H9 (cell line): Measurements from ENCODE around the gene MRPL53. TPM values are rescaled to one million over a fixed set of nuclear protein-coding genes. Genes with fewer than 3 reads are reported as not detected.

Experiments used
- DNase-seq: peaks from one replicate; pipeline ENCODE4 v3.0.0-alpha.2; 2017
- H2AFZ ChIP-seq: one replicate; pipeline ENCODE4 v1.6.1; 2013; ENCODE audit warnings: mild to moderate bottlenecking, low read length, control low read depth, moderate library complexity
- H2AK5ac ChIP-seq: 2 replicates; pipeline ENCODE4 v1.6.1; 2013; ENCODE audit warnings: low read length, control low read depth, mixed read lengths; ENCODE audit not compliant: insufficient read length
- H2BK120ac ChIP-seq: one replicate; pipeline ENCODE4 v1.6.1; 2013; ENCODE audit warnings: low read depth, mild to moderate bottlenecking, low read length, control low read depth, inconsistent platforms; ENCODE audit not compliant: poor library complexity, severe bottlenecking
- H2BK12ac ChIP-seq: 2 replicates; pipeline ENCODE4 v1.6.1; 2013; ENCODE audit warnings: low read length, control low read depth, mixed read lengths, low read depth; ENCODE audit not compliant: insufficient read length
- H2BK15ac ChIP-seq: 2 replicates; pipeline ENCODE4 v1.6.1; 2013; ENCODE audit warnings: low read depth, low read length, control low read depth
- H2BK20ac ChIP-seq: one replicate; pipeline ENCODE4 v1.6.1; 2013; ENCODE audit warnings: low read depth, mild to moderate bottlenecking, low read length, control low read depth, inconsistent platforms; ENCODE audit not compliant: poor library complexity, severe bottlenecking
- H2BK5ac ChIP-seq: 2 replicates; pipeline ENCODE4 v1.6.1; 2013; ENCODE audit warnings: low read length, control low read depth, mixed read lengths; ENCODE audit not compliant: insufficient read length
- H3K14ac ChIP-seq: 2 replicates; pipeline ENCODE4 v1.6.1; 2013; ENCODE audit warnings: low read length, control low read depth; ENCODE audit not compliant: insufficient read depth
- H3K18ac ChIP-seq: 2 replicates; pipeline ENCODE4 v1.6.1; 2013; ENCODE audit warnings: low read depth, mild to moderate bottlenecking, mixed read lengths, low read length, control low read depth; ENCODE audit not compliant: insufficient read length
- H3K23ac ChIP-seq: 2 replicates; pipeline ENCODE4 v1.6.1; 2013; ENCODE audit warnings: low read length, control low read depth, mixed read lengths, low read depth; ENCODE audit not compliant: insufficient read length
- H3K23me2 ChIP-seq: 2 replicates; pipeline ENCODE4 v1.6.1; 2013; ENCODE audit warnings: low read depth, mild to moderate bottlenecking, mixed read lengths, low read length, control low read depth; ENCODE audit not compliant: insufficient read length, poor library complexity, severe bottlenecking
- H3K27ac ChIP-seq: 2 replicates; pipeline ENCODE4 v1.5.1; 2013; ENCODE audit warnings: low read length, control low read depth, mixed read lengths, low read depth; ENCODE audit not compliant: insufficient read length
- H3K27me3 ChIP-seq: 2 replicates; pipeline ENCODE4 v1.6.1; 2013; ENCODE audit warnings: low read length, control low read depth, inconsistent platforms; ENCODE audit not compliant: insufficient read depth
- H3K4ac ChIP-seq: 2 replicates; pipeline ENCODE4 v1.6.1; 2013; ENCODE audit warnings: low read depth, mild to moderate bottlenecking, control low read depth, inconsistent platforms, low read length, moderate library complexity
- H3K4me1 ChIP-seq: 2 replicates; pipeline ENCODE4 v1.6.1; 2013; ENCODE audit warnings: low read length, control low read depth, inconsistent platforms; ENCODE audit not compliant: insufficient read depth
- H3K4me2 ChIP-seq: 2 replicates; pipeline ENCODE4 v1.6.1; 2013; ENCODE audit warnings: low read length, control low read depth, mixed read lengths; ENCODE audit not compliant: insufficient read length, insufficient read depth
- H3K56ac ChIP-seq: 2 replicates; pipeline ENCODE4 v1.6.1; 2013; ENCODE audit warnings: low read depth, mild to moderate bottlenecking, mixed read lengths, low read length, control low read depth; ENCODE audit not compliant: insufficient read length
- H3K79me1 ChIP-seq: 2 replicates; pipeline ENCODE4 v1.6.1; 2013; ENCODE audit warnings: low read depth, mild to moderate bottlenecking, moderate library complexity, low read length, control low read depth, inconsistent platforms; ENCODE audit not compliant: insufficient read depth, poor library complexity, severe bottlenecking
- H3K79me2 ChIP-seq: 2 replicates; pipeline ENCODE4 v1.6.1; 2013; ENCODE audit warnings: low read length, control low read depth, inconsistent platforms; ENCODE audit not compliant: insufficient read depth
- H3K9ac ChIP-seq: 2 replicates; pipeline ENCODE4 v1.6.1; 2013; ENCODE audit warnings: low read length, control low read depth, mixed read lengths; ENCODE audit not compliant: insufficient read length; ENCODE audit errors: extremely low read depth
- H3K9me3 ChIP-seq: one replicate; pipeline ENCODE4 v1.6.1; 2013; ENCODE audit warnings: low read depth, low read length, inconsistent platforms; ENCODE audit not compliant: control insufficient read depth
- H3T11ph ChIP-seq: one replicate; pipeline ENCODE4 v1.6.1; 2013; ENCODE audit warnings: mild to moderate bottlenecking, low read length, control low read depth, inconsistent platforms
- H4K20me1 ChIP-seq: one replicate; pipeline ENCODE4 v1.6.1; 2013; ENCODE audit not compliant: control insufficient read depth, insufficient read length, insufficient read depth
- H4K5ac ChIP-seq: 2 replicates; pipeline ENCODE4 v1.6.1; 2013; ENCODE audit warnings: low read depth, mild to moderate bottlenecking, mixed read lengths, low read length, control low read depth; ENCODE audit not compliant: insufficient read length
- H4K8ac ChIP-seq: replicated peaks from 2 replicates; pipeline ENCODE4 v1.6.1; 2013; ENCODE audit warnings: low read length, control low read depth, mixed read lengths, low read depth; ENCODE audit not compliant: insufficient read length
- H4K91ac ChIP-seq: 2 replicates; pipeline ENCODE4 v1.6.1; 2013; ENCODE audit warnings: low read depth, mild to moderate bottlenecking, moderate library complexity, mixed read lengths, low read length, control low read depth; ENCODE audit not compliant: insufficient read length
- H3K27ac Mint-ChIP-seq, 3 experiments: 2 replicates in 2 of 3; 3 replicates in 1 of 3; pipeline ENCODE4 v1.8.0; 2020 to 2021; ENCODE audit warnings: mixed read lengths in 3 of 3, mild to moderate bottlenecking in 1 of 3, moderate library complexity in 1 of 3
- H3K27me3 Mint-ChIP-seq: 2 replicates; pipeline ENCODE4 v1.8.0; 2021; ENCODE audit warnings: low read depth, mild to moderate bottlenecking, moderate library complexity, mixed read lengths
- H3K36me3 Mint-ChIP-seq, 3 experiments: 2 replicates in 2 of 3; 3 replicates in 1 of 3; pipeline ENCODE4 v1.8.0; 2020 to 2021; ENCODE audit warnings: low read depth in 3 of 3, mixed read lengths in 3 of 3; ENCODE audit not compliant: insufficient read depth in 1 of 3
- H3K4me1 Mint-ChIP-seq, 2 experiments: 2 replicates each; pipeline ENCODE4 v1.8.0; 2020; ENCODE audit warnings: mixed read lengths in 2 of 2
- H3K4me3 Mint-ChIP-seq, 2 experiments: 2 replicates in 1 of 2; 3 replicates in 1 of 2; pipeline ENCODE4 v1.8.0; 2020 to 2021; ENCODE audit warnings: mild to moderate bottlenecking in 2 of 2, mixed read lengths in 2 of 2, moderate library complexity in 1 of 2
- H3K9me3 Mint-ChIP-seq, 2 experiments: 2 replicates in 1 of 2; 3 replicates in 1 of 2; pipeline ENCODE4 v1.8.0; 2020; ENCODE audit warnings: mild to moderate bottlenecking in 2 of 2, mixed read lengths in 2 of 2, moderate library complexity in 1 of 2
- CTCF ChIP-seq: fragments of 200-600 bp; sonication (generic); conservative IDR thresholded peaks from 3 replicates; pipeline ENCODE4 v1.8.0; 2021; ENCODE audit warnings: antibody characterized with exemption, mild to moderate bottlenecking
- WGBS: extraction: QIAGEN DNeasy Blood & Tissue Kit; methylation state at CpG from one replicate; pipeline ENCODE4 v1.1.7; 2013; ENCODE audit warnings: missing lambda C conversion rate, low lambda C conversion rate, mixed read lengths; ENCODE audit not compliant: insufficient read length; ENCODE audit errors: extremely low coverage; 5-methylcytosine and 5-hydroxymethylcytosine counted together
- total RNA-seq: library from RNA; stranded (reverse); gene quantifications from 2 replicates; pipeline ENCODE4 v1.2.1, GENCODE V29; 2021

Gene MRPL53
- total RNA-seq, 1 experiment from 2014 or later, result 59.5 TPM

GRCh38 chr2:74510272-74510671 is 37.8 kb upstream of the MRPL53 start:
- Histone ChIP-seq H4K20me1 (no peaks in the 10 kb centered on the region), H3K9me3 (no peaks in the 10 kb centered on the region), H3K18ac (no peak overlapping the region), H2BK15ac (no peak overlapping the region), H3K9ac (no peak overlapping the region), H3K56ac (no peak overlapping the region), H4K8ac (no peak overlapping the region), H3K4me1 (peaks cover 3% of the 10 kb centered on the region; the same call in 1 of the 2 replicates), H3K4ac (no peak overlapping the region), H4K5ac (no peak overlapping the region), H2BK20ac (no peak overlapping the region), H2BK12ac (no peak overlapping the region), H2BK120ac (no peak overlapping the region), H4K91ac (no peak overlapping the region), H3K79me2 (no peaks in the 10 kb centered on the region), H2BK5ac (no peak overlapping the region), H3K79me1 (no peaks in the 10 kb centered on the region), H3K27ac (no peak overlapping the region), H3K27me3 (peaks cover 53% of the 10 kb centered on the region), H3K23me2 (peaks cover 20% of the 10 kb centered on the region), H2AK5ac (no peak overlapping the region), H2AFZ (no peak overlapping the region), H3T11ph (no peak overlapping the region), H3K23ac (no peak overlapping the region), H3K14ac (no peak overlapping the region), H3K4me2 (no peak overlapping the region)
- H3K4me1 Mint-ChIP-seq, result peaks cover 27 to 31% of the 10 kb centered on the region in 2 experiments
- TF ChIP-seq CTCF, result no peak
- H3K36me3 Mint-ChIP-seq, result peaks cover 11 to 17% (median 15%) of the 10 kb centered on the region in 3 experiments
- no peak overlapping the region for H3K27ac Mint-ChIP-seq
- no CpG with 5 or more reads among the region's 4 CpGs for WGBS
- DNase-seq, result no peak
- no peak overlapping the region for H3K4me3 Mint-ChIP-seq
- peaks cover 5 to 10% of the 10 kb centered on the region in 2 experiments for H3K9me3 Mint-ChIP-seq
- H3K27me3 Mint-ChIP-seq, result peaks cover 78% of the 10 kb centered on the region
